Upper lobe of left lung (tissue), 4 donors: ENCODE measurements around the gene ACSL1.

Experiments
- CTCF ChIP-seq, 6 experiments: fragments of 450-650 bp in 4 of 6; fragments of 200-600 bp in 2 of 6; sonication (generic) in 2 of 6; IDR thresholded peaks; one replicate each; pipeline ENCODE4 v1.5.1; 2016 to 2019; ENCODE audit warnings: antibody characterized with exemption in 6 of 6
- EP300 ChIP-seq, 4 donors: sonication (generic); formaldehyde crosslinking; IDR thresholded peaks; one replicate each; pipeline ENCODE4 v1.5.1; 2017; ENCODE audit warnings: antibody characterized with exemption in 4 of 4, control low read depth in 2 of 4

- TF ChIP-seq EP300 (IDR thresholded peaks at IDR 0.05) (no peak), CTCF (IDR thresholded peaks at IDR 0.05) (no peak)
These were observed 63.7 kb downstream of the ACSL1 start for GRCh38 chr4:184762100-184762499.
